GM21515 (cell line): Measurements from ENCODE around the gene CCHCR1.

Experiments
- ATAC-seq: cut with Tn5 transposase; IDR thresholded peaks from one replicate; pipeline ENCODE4 v1.9.1; 2021; ENCODE audit not compliant: unreplicated experiment

Gene CCHCR1

GRCh38 chr6:31110825-31111582, 46.6 kb downstream of the CCHCR1 start:
- ATAC-seq: no peak

GRCh38 chr6:31107052-31107451, 50.5 kb downstream of the CCHCR1 start:
- no peak for ATAC-seq

GRCh38 chr6:31103136-31103535, 54.5 kb downstream of the CCHCR1 start:
- ATAC-seq: no peak

GRCh38 chr6:31098449-31098938, 59.1 kb downstream of the CCHCR1 start:
- ATAC-seq: no peak

GRCh38 chr6:31096656-31097055, 60.9 kb downstream of the CCHCR1 start:
- ATAC-seq: no peak

GRCh38 chr6:31096215-31096614, 61.4 kb downstream of the CCHCR1 start:
- ATAC-seq: no peak

- ATAC-seq: no peak
Measured at GRCh38 chr6:31094389-31094881, 63.2 kb downstream of the CCHCR1 start.

GRCh38 chr6:31092769-31093505, 64.7 kb downstream of the CCHCR1 start:
- no peak for ATAC-seq
